ENCODE measurements around the gene PGAP1.

DNA sequence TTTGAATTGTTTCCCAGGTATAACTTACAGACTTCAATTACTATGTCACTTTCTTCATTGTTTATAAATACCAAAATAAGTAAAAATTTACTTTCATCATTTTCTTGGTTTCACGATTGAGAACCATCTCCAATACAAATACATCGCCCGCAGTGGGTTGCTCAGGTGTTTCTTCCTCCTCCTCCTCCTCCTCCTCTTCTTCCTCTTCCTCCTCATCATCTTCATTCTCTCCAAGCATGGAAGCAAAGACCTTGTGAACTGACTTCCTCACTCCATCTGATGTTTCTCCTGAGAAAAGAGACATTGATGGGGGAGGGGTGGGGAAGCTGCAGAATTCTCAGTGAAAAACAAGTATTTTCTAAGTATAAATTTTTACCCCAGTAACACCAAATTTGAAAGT is 133.6 kb downstream of the PGAP1 start:
- TF ChIP-seq, protein P1, sequence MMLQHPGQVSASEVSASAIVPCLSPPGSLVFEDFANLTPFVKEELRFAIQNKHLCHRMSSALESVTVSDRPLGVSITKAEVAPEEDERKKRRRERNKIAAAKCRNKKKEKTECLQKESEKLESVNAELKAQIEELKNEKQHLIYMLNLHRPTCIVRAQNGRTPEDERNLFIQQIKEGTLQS (IDR thresholded peaks at IDR 0.05; ENCODE audit: insufficient read depth, low read depth, low read length): no peak
- TF ChIP-seq CREB1 (IDR thresholded peaks at IDR 0.05) (no peak), CTCF (IDR thresholded peaks at IDR 0.05; ENCODE audit: control extremely low read depth in 1 of 3, insufficient read depth in 1 of 3, low read depth in 1 of 3, low read length in 3 of 3) (no peak), POLR2AphosphoS5 (IDR thresholded peaks at IDR 0.05; ENCODE audit: low read depth, low read length) (no peak), EZH2 (IDR thresholded peaks at IDR 0.05; ENCODE audit: low read depth, low read length, severe bottlenecking) (no peak), PHF8 (conservative IDR thresholded peaks at IDR 0.05; ENCODE audit: low read depth, low read length) (no peak), SIN3A (conservative IDR thresholded peaks at IDR 0.05 in 1 of 2, IDR thresholded peaks at IDR 0.05 in 1 of 2; ENCODE audit: low read depth in 1 of 2, low read length in 2 of 2) (no peak), MAX (IDR thresholded peaks at IDR 0.05) (no peak), TCF12 (IDR thresholded peaks at IDR 0.05; ENCODE audit: low read depth, low read length) (no peak), RFX5 (IDR thresholded peaks at IDR 0.05; ENCODE audit: borderline replicate concordance, low read depth, low read length) (no peak), HDAC2 (IDR thresholded peaks at IDR 0.05; ENCODE audit: borderline replicate concordance in 1 of 2, low read depth in 2 of 2, low read length in 2 of 2) (no peak), FOSL1 (IDR thresholded peaks at IDR 0.05; ENCODE audit: insufficient read depth, low read depth, low read length) (no peak)

Data from H1 (cell line).